MM.1S (cell line): Measurements from ENCODE around the gene C10orf90.

Experiments used
- DNase-seq: peaks from one replicate; pipeline ENCODE4 v3.0.0-alpha.2; 2015
- H2AFZ ChIP-seq: fragments of 300-600 bp; sonication (generic); 2 replicates; pipeline ENCODE4 v1.6.0; 2016; ENCODE audit warnings: antibody characterized with exemption, low read length
- H3F3A ChIP-seq: fragments of 300-600 bp; sonication (generic); 2 replicates; pipeline ENCODE4 v1.6.1; 2016; ENCODE audit warnings: mild to moderate bottlenecking, antibody characterized with exemption, low read length, moderate library complexity, mixed read lengths; ENCODE audit not compliant: insufficient read depth
- H3K27ac ChIP-seq: fragments of 300-600 bp; sonication (generic); 2 replicates; pipeline ENCODE4 v1.5.1; 2016; ENCODE audit warnings: mild to moderate bottlenecking, low read length
- H3K27me3 ChIP-seq: fragments of 300-600 bp; sonication (generic); replicated peaks from 2 replicates; pipeline ENCODE4 v1.6.0; 2016; ENCODE audit warnings: low read length; ENCODE audit not compliant: insufficient read depth
- H3K36me3 ChIP-seq: fragments of 300-600 bp; sonication (generic); replicated peaks from 2 replicates; pipeline ENCODE4 v1.6.1; 2016; ENCODE audit warnings: mild to moderate bottlenecking, low read length, mixed read lengths; ENCODE audit not compliant: insufficient read depth
- H3K4me1 ChIP-seq: fragments of 300-600 bp; sonication (generic); 2 replicates; pipeline ENCODE4 v1.6.1; 2016; ENCODE audit warnings: low read length, mixed read lengths
- H3K4me2 ChIP-seq: fragments of 300-600 bp; sonication (generic); 2 replicates; pipeline ENCODE4 v1.6.0; 2016; ENCODE audit warnings: low read depth, low read length
- H3K4me3 ChIP-seq: fragments of 300-600 bp; sonication (generic); 2 replicates; pipeline ENCODE4 v1.5.1; 2016; ENCODE audit warnings: low read length, mixed read lengths
- H3K79me2 ChIP-seq: fragments of 300-600 bp; sonication (generic); 2 replicates; pipeline ENCODE4 v1.6.1; 2016; ENCODE audit warnings: mixed run types, low read length, mixed read lengths
- H3K9ac ChIP-seq: fragments of 300-600 bp; sonication (generic); 2 replicates; pipeline ENCODE4 v1.6.1; 2016; ENCODE audit warnings: low read length, mixed read lengths
- H3K9me2 ChIP-seq: fragments of 300-600 bp; sonication (generic); replicated peaks from 2 replicates; pipeline ENCODE4 v1.6.1; 2016; ENCODE audit warnings: mild to moderate bottlenecking, low read length, mixed read lengths; ENCODE audit not compliant: insufficient read depth
- H3K9me3 ChIP-seq: fragments of 300-600 bp; sonication (generic); replicated peaks from 2 replicates; pipeline ENCODE4 v1.6.1; 2016; ENCODE audit warnings: mild to moderate bottlenecking, low read length, mixed read lengths; ENCODE audit not compliant: insufficient read depth
- H4K20me1 ChIP-seq: fragments of 300-600 bp; sonication (generic); 2 replicates; pipeline ENCODE4 v1.6.1; 2016; ENCODE audit warnings: mild to moderate bottlenecking, low read length, moderate library complexity, mixed read lengths; ENCODE audit not compliant: insufficient read depth
- CTCF ChIP-seq: fragments of 300-600 bp; sonication (generic); IDR thresholded peaks from 2 replicates; pipeline ENCODE4 v1.5.1; 2016; ENCODE audit warnings: antibody characterized with exemption, low read length, mixed read lengths
- EZH2 ChIP-seq: fragments of 300-600 bp; sonication (generic); optimal IDR thresholded peaks from 2 replicates; pipeline ENCODE3; 2017; ENCODE audit warnings: low read depth, mild to moderate bottlenecking, antibody characterized with exemption, low read length, mixed read lengths
- EZH2phosphoT487 ChIP-seq: fragments of 300-600 bp; sonication (generic); IDR thresholded peaks from 2 replicates; pipeline ENCODE4 v1.6.1; 2018; ENCODE audit warnings: antibody characterized with exemption, low read length

Gene C10orf90

GRCh38 chr10:126519185-126519584 lies 151.3 kb downstream of the C10orf90 start:
- no peaks in the 10 kb centered on the region for H3K79me2 ChIP-seq

GRCh38 chr10:126518218-126519080 lies 152.0 kb downstream of the C10orf90 start:
- H3K9me3 ChIP-seq, result no peaks in the 10 kb centered on the region
- H3F3A ChIP-seq, result no peaks in the 10 kb centered on the region
- TF ChIP-seq EZH2phosphoT487, result no peak
- no peak for TF ChIP-seq EZH2
- TF ChIP-seq CTCF, result no peak
- H3K27me3 ChIP-seq, result no peaks in the 10 kb centered on the region
- H3K79me2 ChIP-seq, result no peaks in the 10 kb centered on the region
- H2AFZ ChIP-seq, result no peak overlapping the region
- H3K9ac ChIP-seq, result no peak overlapping the region
- H3K4me1 ChIP-seq, result no peaks in the 10 kb centered on the region
- H3K4me3 ChIP-seq, result no peak overlapping the region
- H3K27ac ChIP-seq, result no peak overlapping the region
- no peaks in the 10 kb centered on the region for H3K36me3 ChIP-seq
- H3K9me2 ChIP-seq, result no peaks in the 10 kb centered on the region
- no peak overlapping the region for H3K4me2 ChIP-seq
- no peak for DNase-seq
- H4K20me1 ChIP-seq, result no peaks in the 10 kb centered on the region

More at GRCh38 chr10:126519185-126519584, 151.3 kb downstream of the C10orf90 start:
- no peak overlapping the region for H2AFZ ChIP-seq
- no peaks in the 10 kb centered on the region for H3K9me3 ChIP-seq
- no peak overlapping the region for H3K4me3 ChIP-seq
- TF ChIP-seq EZH2 (no peak), EZH2phosphoT487 (no peak), CTCF (no peak)
- H3K36me3 ChIP-seq, result no peaks in the 10 kb centered on the region
- no peak overlapping the region for H3K27ac ChIP-seq
- DNase-seq, result no peak
- H3K9ac ChIP-seq, result no peak overlapping the region
- no peaks in the 10 kb centered on the region for H3F3A ChIP-seq
- no peaks in the 10 kb centered on the region for H4K20me1 ChIP-seq
- no peaks in the 10 kb centered on the region for H3K27me3 ChIP-seq
- H3K9me2 ChIP-seq, result no peaks in the 10 kb centered on the region
- no peak overlapping the region for H3K4me2 ChIP-seq
- H3K4me1 ChIP-seq, result no peaks in the 10 kb centered on the region

GRCh38 chr10:126516515-126516914 lies 154.0 kb downstream of the C10orf90 start:
- TF ChIP-seq EZH2phosphoT487, result no peak
- TF ChIP-seq CTCF, result no peak
- no peak for TF ChIP-seq EZH2
- no peak overlapping the region for H3K9ac ChIP-seq
- H3K4me3 ChIP-seq, result no peak overlapping the region
- no peaks in the 10 kb centered on the region for H4K20me1 ChIP-seq
- no peaks in the 10 kb centered on the region for H3K9me3 ChIP-seq
- H3K9me2 ChIP-seq, result no peaks in the 10 kb centered on the region
- no peaks in the 10 kb centered on the region for H3F3A ChIP-seq
- no peaks in the 10 kb centered on the region for H3K79me2 ChIP-seq
- no peaks in the 10 kb centered on the region for H3K4me1 ChIP-seq
- H3K4me2 ChIP-seq, result no peak overlapping the region
- no peak overlapping the region for H3K27ac ChIP-seq
- no peaks in the 10 kb centered on the region for H3K36me3 ChIP-seq
- DNase-seq, result no peak
- no peaks in the 10 kb centered on the region for H3K27me3 ChIP-seq
- H2AFZ ChIP-seq, result no peak overlapping the region
